Vagina (tissue), 2 donors: ENCODE data around the gene FASN. TPM values are rescaled to one million over a fixed set of nuclear protein-coding genes. Genes with fewer than 3 reads are reported as not detected.

Experiments
- DNase-seq, 2 donors: peaks; one replicate each; pipeline ENCODE4 v3.0.0-alpha.2; 2017; ENCODE audit errors: extremely low spot score in 2 of 2
- H3K27ac ChIP-seq: fragments of 200-600 bp; sonication (generic); one replicate; pipeline ENCODE4 v1.5.1; 2019
- H3K27me3 ChIP-seq: fragments of 200-600 bp; sonication (generic); one replicate; pipeline ENCODE4 v1.5.1; 2019
- H3K36me3 ChIP-seq, 2 donors: fragments of 200-600 bp; sonication (generic); one replicate each; pipeline ENCODE4 v1.5.1; 2017 to 2019
- H3K4me1 ChIP-seq: fragments of 200-600 bp; sonication (generic); one replicate; pipeline ENCODE4 v1.5.1; 2019
- H3K4me3 ChIP-seq, 2 donors: fragments of 200-600 bp; sonication (generic); 1 replicate in 1 of 2; 2 replicates in 1 of 2; pipeline ENCODE4 v1.5.1; 2016 to 2019
- H3K9me3 ChIP-seq: fragments of 200-600 bp; sonication (generic); one replicate; pipeline ENCODE4 v1.5.1; 2019
- POLR2A ChIP-seq, 2 donors: fragments of 450-650 bp; IDR thresholded peaks; one replicate each; pipeline ENCODE4 v1.6.1; 2017; ENCODE audit warnings: antibody characterized with exemption in 2 of 2, mild to moderate bottlenecking in 2 of 2, moderate library complexity in 2 of 2
- POLR2AphosphoS5 ChIP-seq, 2 donors: sonication (generic); formaldehyde crosslinking; IDR thresholded peaks; one replicate each; pipeline ENCODE4 v1.9.0; 2017; ENCODE audit warnings: antibody characterized with exemption in 2 of 2, mild to moderate bottlenecking in 2 of 2, low read depth in 1 of 2; ENCODE audit not compliant: insufficient read depth in 1 of 2
- intact Hi-C: fragments of 100-400 bp; cut with DNase I; formaldehyde crosslinking; loops from one replicate; pipeline ENCODE4 v1.15.1; 2023
- total RNA-seq: library from RNA; depleted of rRNA; stranded (reverse); fragments of >200 nt; gene quantifications from one replicate; pipeline ENCODE4 v1.2.3, GENCODE V29; 2016
- TF ChIP-seq, protein P1 (sequence below), 3 experiments: fragments of 450-650 bp in 2 of 3; fragments of 200-600 bp in 1 of 3; sonication (generic) in 1 of 3; IDR thresholded peaks; one replicate each; pipeline ENCODE4 v1.5.1; 2017 to 2019; ENCODE audit warnings: antibody characterized with exemption in 3 of 3, mild to moderate bottlenecking in 2 of 3, moderate library complexity in 2 of 3

FASN gene
- total RNA-seq, 1 donor from 2014 or later = 127 TPM

GRCh38 chr17:82121660-82122629, 23.9 kb upstream of the FASN start:
- Histone ChIP-seq H3K4me3 (no peak overlapping the region), H3K27ac (no peak overlapping the region), H3K27me3 (no peaks in the 10 kb centered on the region), H3K4me1 (no peaks in the 10 kb centered on the region), H3K36me3 (no peaks in the 10 kb centered on the region), H3K9me3 (no peaks in the 10 kb centered on the region)
- intact Hi-C loops = no loop called here
- TF ChIP-seq, protein P1, sequence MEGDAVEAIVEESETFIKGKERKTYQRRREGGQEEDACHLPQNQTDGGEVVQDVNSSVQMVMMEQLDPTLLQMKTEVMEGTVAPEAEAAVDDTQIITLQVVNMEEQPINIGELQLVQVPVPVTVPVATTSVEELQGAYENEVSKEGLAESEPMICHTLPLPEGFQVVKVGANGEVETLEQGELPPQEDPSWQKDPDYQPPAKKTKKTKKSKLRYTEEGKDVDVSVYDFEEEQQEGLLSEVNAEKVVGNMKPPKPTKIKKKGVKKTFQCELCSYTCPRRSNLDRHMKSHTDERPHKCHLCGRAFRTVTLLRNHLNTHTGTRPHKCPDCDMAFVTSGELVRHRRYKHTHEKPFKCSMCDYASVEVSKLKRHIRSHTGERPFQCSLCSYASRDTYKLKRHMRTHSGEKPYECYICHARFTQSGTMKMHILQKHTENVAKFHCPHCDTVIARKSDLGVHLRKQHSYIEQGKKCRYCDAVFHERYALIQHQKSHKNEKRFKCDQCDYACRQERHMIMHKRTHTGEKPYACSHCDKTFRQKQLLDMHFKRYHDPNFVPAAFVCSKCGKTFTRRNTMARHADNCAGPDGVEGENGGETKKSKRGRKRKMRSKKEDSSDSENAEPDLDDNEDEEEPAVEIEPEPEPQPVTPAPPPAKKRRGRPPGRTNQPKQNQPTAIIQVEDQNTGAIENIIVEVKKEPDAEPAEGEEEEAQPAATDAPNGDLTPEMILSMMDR (IDR thresholded peaks at IDR 0.05) = no peak
- TF ChIP-seq POLR2AphosphoS5 (IDR thresholded peaks at IDR 0.05; ENCODE audit: insufficient read depth in 1 of 2, low read depth in 1 of 2) = no peak
- no peak for TF ChIP-seq POLR2A (IDR thresholded peaks at IDR 0.05)
- DNase-seq = no peak

DNA sequence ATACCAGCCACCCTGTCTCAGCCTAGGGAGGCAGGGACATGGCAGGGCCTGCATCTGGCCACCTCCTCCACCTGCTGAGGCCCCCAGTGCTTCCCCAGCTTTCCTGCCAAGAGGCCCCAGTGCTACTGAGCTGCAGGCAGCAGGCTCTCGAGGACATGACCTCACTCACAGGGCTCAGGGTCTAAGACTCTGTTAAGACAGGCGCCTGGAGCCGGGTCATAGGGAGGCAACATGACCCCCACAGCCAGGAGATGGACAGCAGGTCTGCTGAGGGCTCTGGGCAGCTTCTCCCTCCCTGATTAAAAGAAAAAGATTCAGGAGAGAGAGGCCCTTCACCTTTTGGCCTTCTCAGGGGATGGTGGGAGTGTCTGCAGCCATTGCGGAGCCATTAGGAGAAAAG, 23.2 kb upstream of the FASN start:
- DNase-seq = no peak
- intact Hi-C loops = no loop called here
- H3K27ac ChIP-seq = no peak overlapping the region
- no peaks in the 10 kb centered on the region for H3K36me3 ChIP-seq
- no peaks in the 10 kb centered on the region for H3K27me3 ChIP-seq
- H3K9me3 ChIP-seq = no peaks in the 10 kb centered on the region
- no peak overlapping the region for H3K4me3 ChIP-seq
- no peaks in the 10 kb centered on the region for H3K4me1 ChIP-seq
- TF ChIP-seq POLR2A (IDR thresholded peaks at IDR 0.05) (no peak), POLR2AphosphoS5 (IDR thresholded peaks at IDR 0.05; ENCODE audit: insufficient read depth in 1 of 2, low read depth in 1 of 2) (no peak)
- TF ChIP-seq, protein P1 (IDR thresholded peaks at IDR 0.05) = no peak

DNA sequence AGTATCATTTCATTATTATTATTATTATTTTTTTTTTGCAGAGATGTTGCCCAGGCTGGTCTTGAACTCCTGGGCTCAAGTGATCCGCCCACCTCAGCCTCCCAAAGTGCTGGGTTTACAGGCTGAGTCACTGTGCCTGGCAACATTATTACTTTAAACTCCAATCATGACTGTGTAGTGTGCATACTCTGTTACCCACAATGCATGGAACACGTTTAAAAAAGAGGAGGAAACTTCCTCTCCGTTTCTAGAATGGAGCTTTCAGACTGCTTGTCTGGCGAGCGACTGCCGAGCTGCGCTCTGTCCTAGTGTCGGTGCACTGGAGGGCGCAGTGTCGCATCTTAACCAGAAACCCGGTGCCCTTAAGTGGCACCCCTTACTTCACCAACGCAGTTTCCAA, 22.1 kb upstream of the FASN start:
- Histone ChIP-seq H3K9me3 (no peaks in the 10 kb centered on the region), H3K4me1 (no peaks in the 10 kb centered on the region), H3K4me3 (no peak overlapping the region), H3K27me3 (no peaks in the 10 kb centered on the region), H3K27ac (no peak overlapping the region), H3K36me3 (no peaks in the 10 kb centered on the region)
- intact Hi-C loops = no loop called here
- no peak for DNase-seq
- TF ChIP-seq POLR2A (IDR thresholded peaks at IDR 0.05) = no peak
- no peak for TF ChIP-seq POLR2AphosphoS5 (IDR thresholded peaks at IDR 0.05; ENCODE audit: insufficient read depth in 1 of 2, low read depth in 1 of 2)
- TF ChIP-seq, protein P1 (IDR thresholded peaks at IDR 0.05) = no peak

DNA sequence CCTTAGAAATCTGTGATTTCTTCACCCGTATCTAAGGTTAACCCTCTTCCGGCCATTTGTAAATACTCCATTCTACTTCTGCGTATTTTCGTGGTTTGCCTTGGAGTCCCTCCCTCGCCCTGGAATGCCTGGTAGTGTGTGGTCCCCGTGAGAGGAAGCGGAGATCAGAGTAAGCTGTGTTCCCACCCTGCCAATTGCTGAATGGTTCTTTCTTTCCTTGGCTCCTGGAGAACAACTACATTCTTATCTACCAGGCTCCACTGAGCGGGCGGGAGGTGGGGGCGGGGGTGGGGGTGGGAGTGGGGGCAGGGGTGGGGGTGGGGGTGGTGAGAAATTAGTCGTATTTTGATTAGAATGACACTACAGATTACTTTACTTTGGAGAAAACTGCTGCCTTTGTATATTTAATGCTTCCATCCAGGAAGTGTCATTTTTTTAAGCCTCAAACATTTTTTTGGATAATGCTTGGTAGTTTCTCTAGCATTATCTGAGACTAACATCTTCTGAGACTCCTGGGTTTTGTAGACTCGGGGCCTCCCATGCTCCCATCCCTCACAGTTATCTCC, 20.9 kb upstream of the FASN start:
- no peaks in the 10 kb centered on the region for H3K27me3 ChIP-seq
- H3K4me3 ChIP-seq = no peak overlapping the region
- intact Hi-C loops = no loop called here
- DNase-seq = no peak
- TF ChIP-seq POLR2A (IDR thresholded peaks at IDR 0.05) (no peak), POLR2AphosphoS5 (IDR thresholded peaks at IDR 0.05; ENCODE audit: insufficient read depth in 1 of 2, low read depth in 1 of 2) (no peak)
- TF ChIP-seq, protein P1 (IDR thresholded peaks at IDR 0.05) = no peak
- H3K27ac ChIP-seq = no peak overlapping the region
- H3K36me3 ChIP-seq = no peaks in the 10 kb centered on the region
- H3K9me3 ChIP-seq = no peaks in the 10 kb centered on the region
- H3K4me1 ChIP-seq = no peaks in the 10 kb centered on the region
